HepG2 (cell line): Measurements from ENCODE around the gene NEURL4. TPM values are rescaled to one million over a fixed set of nuclear protein-coding genes. Genes with fewer than 3 reads are reported as not detected.

Experiments used
- ASH2L ChIP-seq: fragments of 300-600, 200-600 bp; sonication (generic); IDR thresholded peaks from 2 replicates; pipeline ENCODE4 v1.7.0; 2017; ENCODE audit warnings: low read depth, mild to moderate bottlenecking, moderate library complexity, mixed read lengths, low read length; ENCODE audit not compliant: insufficient read length
- EED ChIP-seq: sonication (generic); formaldehyde crosslinking; IDR thresholded peaks from 2 replicates; pipeline ENCODE4 v1.5.0; 2020; ENCODE audit warnings: mild to moderate bottlenecking, missing genetic modification reagents
- MAFF ChIP-seq: IDR thresholded peaks from 2 replicates; pipeline ENCODE4 v1.6.1; 2011; ENCODE audit warnings: low read depth, low read length, improper control_type of control experiment
- MED8 ChIP-seq: sonication (generic); formaldehyde crosslinking; IDR thresholded peaks from 2 replicates; pipeline ENCODE4 v1.8.1; 2023; ENCODE audit warnings: mild to moderate bottlenecking, missing genetic modification reagents; ENCODE audit not compliant: insufficient replicate concordance
- MEIS1 ChIP-seq: sonication (generic); formaldehyde crosslinking; IDR thresholded peaks from 2 replicates; pipeline ENCODE4 v1.9.0; 2021; ENCODE audit warnings: mild to moderate bottlenecking, missing genetic modification reagents, moderate library complexity, borderline replicate concordance
- MTF2 ChIP-seq: sonication (generic); formaldehyde crosslinking; IDR thresholded peaks from 2 replicates; pipeline ENCODE4 v1.5.0; 2020; ENCODE audit warnings: missing genetic modification reagents, borderline replicate concordance
- NBN ChIP-seq: fragments of 450-650 bp; conservative IDR thresholded peaks from 2 replicates; pipeline ENCODE4 v1.6.1; 2017
- RBFOX2 ChIP-seq: fragments of 200-400 bp; formaldehyde crosslinking; IDR thresholded peaks from 2 replicates; pipeline ENCODE4 v1.6.1; 2017; ENCODE audit warnings: low read depth, mild to moderate bottlenecking, low read length
- TARDBP ChIP-seq: sonication (generic); formaldehyde crosslinking; IDR thresholded peaks from 2 replicates; pipeline ENCODE4 v1.8.0; 2022; ENCODE audit warnings: mild to moderate bottlenecking, missing genetic modification reagents
- WIZ ChIP-seq: sonication (generic); formaldehyde crosslinking; IDR thresholded peaks from 2 replicates; pipeline ENCODE4 v1.5.1; 2020; ENCODE audit warnings: mild to moderate bottlenecking, missing genetic modification reagents
- ZEB1 ChIP-seq: IDR thresholded peaks from 2 replicates; pipeline ENCODE4 v1.6.1; 2012; ENCODE audit warnings: mild to moderate bottlenecking, low read depth, inconsistent platforms; ENCODE audit not compliant: insufficient replicate concordance
- ZFP90 ChIP-seq: sonication (generic); formaldehyde crosslinking; IDR thresholded peaks from 2 replicates; pipeline ENCODE4 v1.8.0; 2022; ENCODE audit warnings: missing genetic modification reagents, mild to moderate bottlenecking, inconsistent platforms, borderline replicate concordance
- ZFY ChIP-seq: sonication (generic); formaldehyde crosslinking; IDR thresholded peaks from 2 replicates; pipeline ENCODE4 v1.4.0; 2020; ENCODE audit warnings: missing genetic modification reagents
- ZNF543 ChIP-seq: sonication (generic); formaldehyde crosslinking; IDR thresholded peaks from 2 replicates; pipeline ENCODE4 v1.4.0; 2020; ENCODE audit warnings: mild to moderate bottlenecking, missing genetic modification reagents
- polyA plus RNA-seq, 8 experiments: library from polyadenylated mRNA; depleted of rRNA in 3 of 8; stranded (reverse) in 7 of 8; unstranded in 1 of 8; fragments of >200 nt; fragmentation: Illumina TruSeq in 4 of 8; extraction: Trizol in 4 of 8; gene quantifications; 2 replicates each; pipeline versions ENCODE4 v1.2.1 to v1.2.3, GENCODE V29; 2011 to 2016; ENCODE audit warnings: low read depth in 4 of 8, missing spikeins in 1 of 8, mixed read lengths in 1 of 8; ENCODE audit not compliant: insufficient read depth in 1 of 8
- total RNA-seq, 5 experiments: library from RNA; depleted of rRNA; stranded (reverse); fragments of >200 nt; fragmentation: Illumina TruSeq; extraction: Trizol; gene quantifications; 2 replicates each; pipeline ENCODE4 v1.2.3, GENCODE V29; 2016; ENCODE audit warnings: low read depth in 1 of 5
- TF ChIP-seq, protein P1 (sequence below): sonication (generic); formaldehyde crosslinking; IDR thresholded peaks from 2 replicates; pipeline ENCODE4 v1.5.0; 2020; ENCODE audit warnings: missing genetic modification reagents, mild to moderate bottlenecking, borderline replicate concordance
- TF ChIP-seq, protein P2 (sequence below): sonication (generic); formaldehyde crosslinking; conservative IDR thresholded peaks from 2 replicates; pipeline ENCODE4 v1.8.1; 2023; ENCODE audit warnings: missing genetic modification reagents
- TF ChIP-seq, protein P3 (sequence below): sonication (generic); formaldehyde crosslinking; IDR thresholded peaks from 2 replicates; pipeline ENCODE4 v1.5.1; 2020; ENCODE audit warnings: missing genetic modification reagents, mild to moderate bottlenecking, borderline replicate concordance
- TF ChIP-seq, protein P4 (sequence below): sonication (generic); formaldehyde crosslinking; IDR thresholded peaks from 2 replicates; pipeline ENCODE4 v1.5.1; 2020; ENCODE audit warnings: mild to moderate bottlenecking, missing genetic modification reagents, borderline replicate concordance

Gene NEURL4
- total and polyA plus RNA-seq, 2 of the 13 experiments (the other 11 are each of a cell fraction or from before 2014, with no cell fraction given) = 14.8 to 15.7 TPM

DNA sequence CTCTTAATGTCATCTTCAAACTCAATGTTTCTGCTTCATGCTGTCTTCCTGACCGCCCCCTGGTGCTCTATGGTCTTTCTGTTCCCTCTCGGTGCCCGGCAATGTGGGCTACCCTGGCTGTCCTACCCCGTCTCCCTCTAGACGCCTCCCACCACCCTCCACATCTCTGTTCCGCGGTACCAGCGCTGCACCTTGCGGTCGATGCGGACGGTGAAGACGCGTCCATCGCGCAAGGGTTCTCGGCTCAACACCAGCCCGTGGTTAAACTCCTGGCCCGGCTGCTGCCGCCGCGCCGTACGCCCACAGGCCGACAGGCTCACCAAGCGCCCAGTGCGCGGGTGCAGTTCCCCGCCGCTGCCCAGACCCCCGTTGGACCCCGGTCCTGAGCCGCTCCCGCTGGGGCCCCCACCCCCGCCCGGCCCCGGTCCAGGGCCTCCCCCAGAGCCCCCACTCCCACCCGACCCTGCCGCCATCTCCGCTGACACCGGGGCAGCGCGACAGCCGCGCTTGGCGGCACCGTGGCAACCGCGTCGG lies at the start of gene NEURL4 (continued):
- TF ChIP-seq, protein P1, sequence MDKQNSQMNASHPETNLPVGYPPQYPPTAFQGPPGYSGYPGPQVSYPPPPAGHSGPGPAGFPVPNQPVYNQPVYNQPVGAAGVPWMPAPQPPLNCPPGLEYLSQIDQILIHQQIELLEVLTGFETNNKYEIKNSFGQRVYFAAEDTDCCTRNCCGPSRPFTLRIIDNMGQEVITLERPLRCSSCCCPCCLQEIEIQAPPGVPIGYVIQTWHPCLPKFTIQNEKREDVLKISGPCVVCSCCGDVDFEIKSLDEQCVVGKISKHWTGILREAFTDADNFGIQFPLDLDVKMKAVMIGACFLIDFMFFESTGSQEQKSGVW (CRISPR knock-in tag) = no peak
- no peak for TF ChIP-seq TARDBP (CRISPR knock-in tag)
- TF ChIP-seq ZFP90 (CRISPR knock-in tag) = no peak
- TF ChIP-seq MAFF = no peak
- TF ChIP-seq, protein P2, sequence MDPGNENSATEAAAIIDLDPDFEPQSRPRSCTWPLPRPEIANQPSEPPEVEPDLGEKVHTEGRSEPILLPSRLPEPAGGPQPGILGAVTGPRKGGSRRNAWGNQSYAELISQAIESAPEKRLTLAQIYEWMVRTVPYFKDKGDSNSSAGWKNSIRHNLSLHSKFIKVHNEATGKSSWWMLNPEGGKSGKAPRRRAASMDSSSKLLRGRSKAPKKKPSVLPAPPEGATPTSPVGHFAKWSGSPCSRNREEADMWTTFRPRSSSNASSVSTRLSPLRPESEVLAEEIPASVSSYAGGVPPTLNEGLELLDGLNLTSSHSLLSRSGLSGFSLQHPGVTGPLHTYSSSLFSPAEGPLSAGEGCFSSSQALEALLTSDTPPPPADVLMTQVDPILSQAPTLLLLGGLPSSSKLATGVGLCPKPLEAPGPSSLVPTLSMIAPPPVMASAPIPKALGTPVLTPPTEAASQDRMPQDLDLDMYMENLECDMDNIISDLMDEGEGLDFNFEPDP (CRISPR knock-in tag) = no peak
- TF ChIP-seq RBFOX2 = peak; percentile 71
- TF ChIP-seq, protein P3, sequence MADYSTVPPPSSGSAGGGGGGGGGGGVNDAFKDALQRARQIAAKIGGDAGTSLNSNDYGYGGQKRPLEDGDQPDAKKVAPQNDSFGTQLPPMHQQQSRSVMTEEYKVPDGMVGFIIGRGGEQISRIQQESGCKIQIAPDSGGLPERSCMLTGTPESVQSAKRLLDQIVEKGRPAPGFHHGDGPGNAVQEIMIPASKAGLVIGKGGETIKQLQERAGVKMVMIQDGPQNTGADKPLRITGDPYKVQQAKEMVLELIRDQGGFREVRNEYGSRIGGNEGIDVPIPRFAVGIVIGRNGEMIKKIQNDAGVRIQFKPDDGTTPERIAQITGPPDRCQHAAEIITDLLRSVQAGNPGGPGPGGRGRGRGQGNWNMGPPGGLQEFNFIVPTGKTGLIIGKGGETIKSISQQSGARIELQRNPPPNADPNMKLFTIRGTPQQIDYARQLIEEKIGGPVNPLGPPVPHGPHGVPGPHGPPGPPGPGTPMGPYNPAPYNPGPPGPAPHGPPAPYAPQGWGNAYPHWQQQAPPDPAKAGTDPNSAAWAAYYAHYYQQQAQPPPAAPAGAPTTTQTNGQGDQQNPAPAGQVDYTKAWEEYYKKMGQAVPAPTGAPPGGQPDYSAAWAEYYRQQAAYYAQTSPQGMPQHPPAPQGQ = no peak
- peak; percentile 52; the same call in 1 of the 2 replicates for TF ChIP-seq ZFY
- no peak for TF ChIP-seq EED (CRISPR knock-in tag)
- peak; percentile 3 for TF ChIP-seq MED8 (CRISPR knock-in tag)
- 0 out of 2 replicates have a peak, but pooled peaks have one; percentile 8 for TF ChIP-seq WIZ (CRISPR knock-in tag)
- TF ChIP-seq, protein P4, sequence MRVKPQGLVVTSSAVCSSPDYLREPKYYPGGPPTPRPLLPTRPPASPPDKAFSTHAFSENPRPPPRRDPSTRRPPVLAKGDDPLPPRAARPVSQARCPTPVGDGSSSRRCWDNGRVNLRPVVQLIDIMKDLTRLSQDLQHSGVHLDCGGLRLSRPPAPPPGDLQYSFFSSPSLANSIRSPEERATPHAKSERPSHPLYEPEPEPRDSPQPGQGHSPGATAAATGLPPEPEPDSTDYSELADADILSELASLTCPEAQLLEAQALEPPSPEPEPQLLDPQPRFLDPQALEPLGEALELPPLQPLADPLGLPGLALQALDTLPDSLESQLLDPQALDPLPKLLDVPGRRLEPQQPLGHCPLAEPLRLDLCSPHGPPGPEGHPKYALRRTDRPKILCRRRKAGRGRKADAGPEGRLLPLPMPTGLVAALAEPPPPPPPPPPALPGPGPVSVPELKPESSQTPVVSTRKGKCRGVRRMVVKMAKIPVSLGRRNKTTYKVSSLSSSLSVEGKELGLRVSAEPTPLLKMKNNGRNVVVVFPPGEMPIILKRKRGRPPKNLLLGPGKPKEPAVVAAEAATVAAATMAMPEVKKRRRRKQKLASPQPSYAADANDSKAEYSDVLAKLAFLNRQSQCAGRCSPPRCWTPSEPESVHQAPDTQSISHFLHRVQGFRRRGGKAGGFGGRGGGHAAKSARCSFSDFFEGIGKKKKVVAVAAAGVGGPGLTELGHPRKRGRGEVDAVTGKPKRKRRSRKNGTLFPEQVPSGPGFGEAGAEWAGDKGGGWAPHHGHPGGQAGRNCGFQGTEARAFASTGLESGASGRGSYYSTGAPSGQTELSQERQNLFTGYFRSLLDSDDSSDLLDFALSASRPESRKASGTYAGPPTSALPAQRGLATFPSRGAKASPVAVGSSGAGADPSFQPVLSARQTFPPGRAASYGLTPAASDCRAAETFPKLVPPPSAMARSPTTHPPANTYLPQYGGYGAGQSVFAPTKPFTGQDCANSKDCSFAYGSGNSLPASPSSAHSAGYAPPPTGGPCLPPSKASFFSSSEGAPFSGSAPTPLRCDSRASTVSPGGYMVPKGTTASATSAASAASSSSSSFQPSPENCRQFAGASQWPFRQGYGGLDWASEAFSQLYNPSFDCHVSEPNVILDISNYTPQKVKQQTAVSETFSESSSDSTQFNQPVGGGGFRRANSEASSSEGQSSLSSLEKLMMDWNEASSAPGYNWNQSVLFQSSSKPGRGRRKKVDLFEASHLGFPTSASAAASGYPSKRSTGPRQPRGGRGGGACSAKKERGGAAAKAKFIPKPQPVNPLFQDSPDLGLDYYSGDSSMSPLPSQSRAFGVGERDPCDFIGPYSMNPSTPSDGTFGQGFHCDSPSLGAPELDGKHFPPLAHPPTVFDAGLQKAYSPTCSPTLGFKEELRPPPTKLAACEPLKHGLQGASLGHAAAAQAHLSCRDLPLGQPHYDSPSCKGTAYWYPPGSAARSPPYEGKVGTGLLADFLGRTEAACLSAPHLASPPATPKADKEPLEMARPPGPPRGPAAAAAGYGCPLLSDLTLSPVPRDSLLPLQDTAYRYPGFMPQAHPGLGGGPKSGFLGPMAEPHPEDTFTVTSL = no peak
- TF ChIP-seq ASH2L = no peak
- TF ChIP-seq NBN = no peak
- no peak for TF ChIP-seq ZEB1
- peak; percentile 33; the same call in 1 of the 2 replicates for TF ChIP-seq ZNF543 (CRISPR knock-in tag)
- 0 out of 2 replicates have a peak, but pooled peaks have one; percentile 19 for TF ChIP-seq MEIS1 (CRISPR knock-in tag)
- peak; percentile 42; the same call in 1 of the 2 replicates for TF ChIP-seq MTF2 (CRISPR knock-in tag)
